Measurements from ENCODE around the gene PREPL. TPM values are rescaled to one million over a fixed set of nuclear protein-coding genes. Genes with fewer than 3 reads are reported as not detected.

Gene PREPL
- total and polyA plus RNA-seq, 2 donors from 2014 or later = 32.1 to 67.9 TPM

- Histone ChIP-seq H3K9ac (ENCODE audit: low read length in 3 of 3) (no peak overlapping the region), H3K4me3 (ENCODE audit: low read length in 3 of 3) (no peak overlapping the region), H3K27me3 (ENCODE audit: control insufficient read depth, insufficient read depth, low read length) (no peaks in the 10 kb centered on the region), H3K27ac (ENCODE audit: low read depth in 2 of 2, low read length in 2 of 2) (no peak overlapping the region), H3K9me3 (ENCODE audit: control insufficient read depth in 2 of 3, insufficient read depth in 1 of 3, low read length in 3 of 3) (no peaks in the 10 kb centered on the region), H3K36me3 (ENCODE audit: control insufficient read depth in 2 of 3, insufficient read depth in 3 of 3, low read length in 3 of 3) (no peaks in the 10 kb centered on the region), H3K4me1 (ENCODE audit: control insufficient read depth in 2 of 3, insufficient read depth in 2 of 3, low read depth in 1 of 3, low read length in 3 of 3) (peaks cover 0 to under 1% (median 0%) of the 10 kb centered on the region in 3 donors)
- intact Hi-C loops (cut with DNase I) = no loop called here
- no peak for TF ChIP-seq CTCF (IDR thresholded peaks at IDR 0.05; ENCODE audit: borderline replicate concordance, extremely low read depth, insufficient read depth)
- FAIRE-seq (no peak), DNase-seq (no peak)
Measured at GRCh38 chr2:44371445-44371844, 10.2 kb upstream of the PREPL start.

GRCh38 chr2:44369392-44369791 lies 8.1 kb upstream of the PREPL start:
- no peaks in the 10 kb centered on the region for H3K9me3 ChIP-seq (ENCODE audit: control insufficient read depth in 2 of 3, insufficient read depth in 1 of 3, low read length in 3 of 3)
- no peak for TF ChIP-seq CTCF (IDR thresholded peaks at IDR 0.05; ENCODE audit: borderline replicate concordance, extremely low read depth, insufficient read depth)
- no peaks in the 10 kb centered on the region for H3K27me3 ChIP-seq (ENCODE audit: control insufficient read depth, insufficient read depth, low read length)
- intact Hi-C loops (cut with DNase I) = no loop called here
- no peak overlapping the region for H3K9ac ChIP-seq (ENCODE audit: low read length in 3 of 3)
- no peak for FAIRE-seq
- H3K27ac ChIP-seq (ENCODE audit: low read depth in 2 of 2, low read length in 2 of 2) = no peak overlapping the region
- no peaks in the 10 kb centered on the region for H3K36me3 ChIP-seq (ENCODE audit: control insufficient read depth in 2 of 3, insufficient read depth in 3 of 3, low read length in 3 of 3)
- H3K4me3 ChIP-seq (ENCODE audit: low read length in 3 of 3) = no peak overlapping the region
- no peaks in the 10 kb centered on the region for H3K4me1 ChIP-seq (ENCODE audit: control insufficient read depth in 2 of 3, insufficient read depth in 2 of 3, low read depth in 1 of 3, low read length in 3 of 3)
- DNase-seq = no peak

- intact Hi-C loops (cut with DNase I) = no loop called here
- H3K4me1 ChIP-seq (ENCODE audit: control insufficient read depth in 2 of 3, insufficient read depth in 2 of 3, low read depth in 1 of 3, low read length in 3 of 3) = peaks cover 0 to 3% (median 0%) of the 10 kb centered on the region in 3 donors
- no peaks in the 10 kb centered on the region for H3K27me3 ChIP-seq (ENCODE audit: control insufficient read depth, insufficient read depth, low read length)
- H3K9me3 ChIP-seq (ENCODE audit: control insufficient read depth in 2 of 3, insufficient read depth in 1 of 3, low read length in 3 of 3) = no peaks in the 10 kb centered on the region
- no peak for DNase-seq
- no peaks in the 10 kb centered on the region for H3K36me3 ChIP-seq (ENCODE audit: control insufficient read depth in 2 of 3, insufficient read depth in 3 of 3, low read length in 3 of 3)
- no peak overlapping the region for H3K27ac ChIP-seq (ENCODE audit: low read depth in 2 of 2, low read length in 2 of 2)
- no peak for TF ChIP-seq CTCF (IDR thresholded peaks at IDR 0.05; ENCODE audit: borderline replicate concordance, extremely low read depth, insufficient read depth)
- no peak overlapping the region for H3K4me3 ChIP-seq (ENCODE audit: low read length in 3 of 3)
- no peak for FAIRE-seq
- no peak overlapping the region for H3K9ac ChIP-seq (ENCODE audit: low read length in 3 of 3)
Measured at GRCh38 chr2:44367591-44367990, 6.3 kb upstream of the PREPL start.

GRCh38 chr2:44364604-44365003 lies 3.3 kb upstream of the PREPL start:
- Histone ChIP-seq H3K27me3 (ENCODE audit: control insufficient read depth, insufficient read depth, low read length) (no peaks in the 10 kb centered on the region), H3K9ac (ENCODE audit: low read length in 3 of 3) (no peak overlapping the region), H3K4me3 (ENCODE audit: low read length in 3 of 3) (no peak overlapping the region), H3K9me3 (ENCODE audit: control insufficient read depth in 2 of 3, insufficient read depth in 1 of 3, low read length in 3 of 3) (no peaks in the 10 kb centered on the region), H3K36me3 (ENCODE audit: control insufficient read depth in 2 of 3, insufficient read depth in 3 of 3, low read length in 3 of 3) (no peaks in the 10 kb centered on the region), H3K4me1 (ENCODE audit: control insufficient read depth in 2 of 3, insufficient read depth in 2 of 3, low read depth in 1 of 3, low read length in 3 of 3) (peaks cover 3 to 7% (median 4%) of the 10 kb centered on the region in 3 donors), H3K27ac (ENCODE audit: low read depth in 2 of 2, low read length in 2 of 2) (no peak overlapping the region)
- DNase-seq (no peak), FAIRE-seq (no peak)
- TF ChIP-seq CTCF (IDR thresholded peaks at IDR 0.05; ENCODE audit: borderline replicate concordance, extremely low read depth, insufficient read depth) = no peak
- intact Hi-C loops (cut with DNase I) = no loop called here

All from kidney (tissue), 14 donors.